Activated CD4-positive, alpha-beta T cell treated with anti-CD3 and anti-CD28 coated beads for 36 hours (primary cell): ENCODE measurements around the gene GRIK1. TPM values are rescaled to one million over a fixed set of nuclear protein-coding genes. Genes with fewer than 3 reads are reported as not detected.
A peak's percentile ranks its signal among the peaks of the same experiment; 100 is the strongest.

Experiments used
- ATAC-seq: fragments of 200-7000 bp; cut with Tn5 transposase; one replicate; pipeline ENCODE4 v1.10.0; 2021; ENCODE audit warnings: mild to moderate bottlenecking, moderate library complexity
- CTCF ChIA-PET: fragments of 350-600 bp; sonication (Branson Sonifier 250); formaldehyde crosslinking; loops from one replicate; lab custom pipeline; 2021; ENCODE audit warnings: antibody characterized with exemption; lab: Charles Lee
- POLR2A ChIA-PET: fragments of 350-600 bp; sonication (Branson Sonifier 250); formaldehyde crosslinking; loops from one replicate; lab custom pipeline; 2021; ENCODE audit warnings: antibody characterized with exemption, inconsistent platforms; lab: Charles Lee
- DNase-seq: peaks from one replicate; pipeline ENCODE4 v3.0.0-alpha.2; 2020
- H3K27ac Mint-ChIP-seq: one replicate; pipeline ENCODE4 v1.8.0; 2021; ENCODE audit warnings: mixed read lengths
- H3K27me3 Mint-ChIP-seq: one replicate; pipeline ENCODE4 v1.8.0; 2021; ENCODE audit warnings: mixed read lengths
- H3K36me3 Mint-ChIP-seq: one replicate; pipeline ENCODE4 v1.8.0; 2021; ENCODE audit warnings: low read depth, mixed read lengths
- H3K4me1 Mint-ChIP-seq: one replicate; pipeline ENCODE4 v1.8.0; 2021; ENCODE audit warnings: mixed read lengths
- H3K4me3 Mint-ChIP-seq: one replicate; pipeline ENCODE4 v1.8.0; 2021; ENCODE audit warnings: mild to moderate bottlenecking, moderate library complexity, mixed read lengths
- H3K9me3 Mint-ChIP-seq: one replicate; pipeline ENCODE4 v1.8.0; 2021; ENCODE audit warnings: low read depth, mixed read lengths
- intact Hi-C, 2 experiments: fragments of 100-400 bp; cut with DNase I in 1 of 2; cut with micrococcal nuclease in 1 of 2; formaldehyde crosslinking; loops; one replicate each; pipeline versions ENCODE4 v1.14.2 to v1.15.1; 2022 to 2024; cut with DNase I, micrococcal nuclease
- total RNA-seq, 2 experiments: library from RNA; stranded (reverse); gene quantifications; one replicate each; pipeline ENCODE4 v1.2.3, GENCODE V29; 2021

GRIK1 gene
- total RNA-seq, 2 experiments from 2014 or later: not detected

DNA sequence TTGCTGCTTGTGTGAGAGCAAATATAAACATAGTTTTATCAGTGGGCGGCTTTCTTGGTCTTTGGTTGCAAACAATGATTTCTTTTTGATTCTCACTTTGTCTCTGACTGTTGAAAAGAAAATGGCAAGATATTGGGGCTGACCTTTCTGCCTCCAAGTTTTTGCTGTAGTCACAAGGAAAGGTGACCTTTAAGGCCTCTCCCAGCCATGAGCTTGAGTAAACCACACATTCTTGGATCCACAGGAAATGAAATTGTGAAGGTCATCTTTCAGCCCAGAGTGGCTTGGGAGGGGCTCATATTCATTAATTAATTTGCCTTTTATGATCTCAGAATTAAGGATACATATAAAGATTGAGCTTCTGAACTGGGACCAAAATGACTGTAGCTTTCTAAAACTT is 399.5 kb downstream of the GRIK1 start:
- intact Hi-C loops: no loop called here
- no peaks in the 10 kb centered on the region for H3K4me1 Mint-ChIP-seq
- H3K27ac Mint-ChIP-seq: no peak overlapping the region
- H3K4me3 Mint-ChIP-seq: no peak overlapping the region
- H3K27me3 Mint-ChIP-seq: no peaks in the 10 kb centered on the region
- peaks cover 9% of the 10 kb centered on the region for H3K36me3 Mint-ChIP-seq
- POLR2A ChIA-PET: no interaction called here
- CTCF ChIA-PET: interaction anchor here (0.6 kb wide), 1 partner anchor 13 kb away, joined by 3 read pairs; no protein-coding TSS in a partner anchor
- peaks cover 6% of the 10 kb centered on the region for H3K9me3 Mint-ChIP-seq
- no peak for DNase-seq
- no peak for ATAC-seq

DNA sequence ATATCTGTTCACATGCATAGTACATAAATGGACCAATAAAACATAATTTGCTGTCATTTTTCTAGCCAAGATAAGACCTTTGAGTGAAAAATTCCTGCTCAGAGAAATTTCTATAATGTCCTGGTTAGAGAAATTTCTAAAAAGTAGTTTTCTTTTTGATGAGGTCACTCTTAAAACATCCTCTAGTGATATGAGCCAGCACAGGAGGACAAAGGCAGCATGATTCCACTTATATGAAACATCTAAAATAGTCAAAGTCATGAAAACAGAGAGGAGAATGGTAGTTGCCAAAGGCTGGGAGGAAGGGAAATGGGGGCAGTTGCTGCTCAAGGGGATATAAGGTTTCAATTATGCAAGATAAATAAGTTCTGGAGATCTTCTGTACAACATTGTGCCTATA is 401.7 kb downstream of the GRIK1 start:
- no peaks in the 10 kb centered on the region for H3K27me3 Mint-ChIP-seq
- ChIA-PET POLR2A (no interaction called here), CTCF (no interaction called here)
- no peak overlapping the region for H3K4me3 Mint-ChIP-seq
- H3K9me3 Mint-ChIP-seq: peaks cover 6% of the 10 kb centered on the region
- ATAC-seq: no peak
- peaks cover 14% of the 10 kb centered on the region for H3K36me3 Mint-ChIP-seq
- intact Hi-C loops: no loop called here
- no peak for DNase-seq
- H3K4me1 Mint-ChIP-seq: no peaks in the 10 kb centered on the region
- H3K27ac Mint-ChIP-seq: no peak overlapping the region

GRCh38 chr21:29534448-29534847 is 405.3 kb downstream of the GRIK1 start:
- Mint-ChIP-seq H3K4me1 (no peaks in the 10 kb centered on the region), H3K36me3 (peaks cover 20% of the 10 kb centered on the region), H3K4me3 (no peak overlapping the region), H3K9me3 (peaks cover 6% of the 10 kb centered on the region), H3K27me3 (no peaks in the 10 kb centered on the region), H3K27ac (no peak overlapping the region)
- intact Hi-C loops: no loop called here
- DNase-seq (no peak), ATAC-seq (no peak)
- ChIA-PET CTCF (interaction anchor here (0.6 to 0.7 kb wide), 2 partner anchors 23 to 169 kb away, joined by 3 read pairs; no protein-coding TSS in a partner anchor), POLR2A (no interaction called here)

DNA sequence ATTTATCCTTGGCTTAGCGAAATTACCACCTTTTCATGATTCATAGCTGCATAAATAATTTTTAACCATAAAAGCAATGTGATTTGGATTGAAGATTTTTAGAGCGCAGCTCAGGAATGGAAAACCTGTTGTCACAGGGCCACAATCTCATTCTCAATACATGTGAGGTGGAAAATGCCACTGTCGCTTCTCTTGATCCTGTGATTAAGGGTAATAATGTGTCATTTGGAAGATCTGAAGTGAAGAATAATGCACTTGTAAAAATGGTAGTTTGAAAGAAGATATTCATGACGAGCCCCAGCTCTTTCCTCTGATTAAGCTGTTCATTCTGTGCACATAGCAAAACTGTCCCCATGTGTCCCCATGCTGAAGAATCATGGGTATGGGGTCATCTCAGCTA is 410.7 kb downstream of the GRIK1 start:
- Mint-ChIP-seq H3K9me3 (peaks cover 15% of the 10 kb centered on the region), H3K27me3 (no peaks in the 10 kb centered on the region), H3K4me1 (no peaks in the 10 kb centered on the region), H3K36me3 (peaks cover 25% of the 10 kb centered on the region), H3K27ac (no peak overlapping the region), H3K4me3 (no peak overlapping the region)
- DNase-seq (no peak), ATAC-seq (no peak)
- ChIA-PET POLR2A (no interaction called here), CTCF (interaction anchor here (0.6 to 0.7 kb wide), 2 partner anchors 8 to 20 kb away, joined by 3 read pairs; no protein-coding TSS in a partner anchor)
- intact Hi-C loops: no loop called here

DNA sequence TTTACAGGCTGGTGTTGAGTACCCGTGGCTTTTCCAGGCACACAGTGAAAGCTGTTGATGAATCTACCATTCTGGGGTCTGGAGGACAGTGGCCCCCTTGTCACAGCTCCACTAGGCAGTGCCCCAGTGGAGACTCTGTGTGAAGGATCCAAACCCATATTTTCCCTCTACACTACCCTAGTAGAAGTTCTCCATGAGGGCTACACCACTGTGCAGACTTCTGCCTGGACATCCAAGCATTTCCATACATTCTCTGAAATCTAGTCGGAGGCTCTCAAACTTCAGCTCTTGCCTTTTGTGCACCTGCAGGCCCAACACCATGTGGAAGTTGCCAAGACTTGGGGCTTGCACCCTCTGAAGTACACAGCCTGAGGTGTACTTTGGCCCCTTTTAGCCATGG is 413.3 kb downstream of the GRIK1 start:
- H3K27ac Mint-ChIP-seq: no peak overlapping the region

GRCh38 chr21:29524055-29524454 is 415.7 kb downstream of the GRIK1 start:
- no peak for DNase-seq

More for the DNA sequence above, 413.3 kb downstream of the GRIK1 start:
- Mint-ChIP-seq H3K9me3 (peaks cover 20% of the 10 kb centered on the region), H3K27me3 (no peaks in the 10 kb centered on the region), H3K4me1 (no peaks in the 10 kb centered on the region), H3K4me3 (no peak overlapping the region), H3K36me3 (peaks cover 27% of the 10 kb centered on the region)
- ChIA-PET CTCF (no interaction called here), POLR2A (no interaction called here)
- DNase-seq (peak; percentile 4), ATAC-seq (no peak)
- intact Hi-C loops: no loop called here

DNA sequence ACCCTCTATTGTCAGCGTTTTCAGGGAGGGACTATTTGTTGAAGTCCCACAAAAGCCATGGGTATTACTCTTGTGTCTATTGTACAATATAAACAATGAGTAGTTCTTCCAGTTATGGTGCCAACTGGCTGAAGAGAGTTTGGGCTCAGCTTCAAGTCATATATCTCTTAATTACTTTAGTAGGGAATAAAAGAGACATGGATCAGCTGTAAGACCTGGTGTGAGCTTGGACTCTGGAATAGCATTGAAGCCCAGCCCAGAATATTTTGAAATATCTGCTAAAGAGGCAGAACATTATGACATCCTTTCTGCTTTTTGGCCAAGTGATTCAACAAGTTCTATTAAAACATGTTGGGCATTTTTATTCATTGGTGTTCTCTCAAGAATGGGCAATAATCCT is 416.1 kb downstream of the GRIK1 start:
- DNase-seq (no peak), ATAC-seq (no peak)
- Mint-ChIP-seq H3K9me3 (peaks cover 21% of the 10 kb centered on the region), H3K36me3 (peaks cover 23% of the 10 kb centered on the region), H3K27ac (no peak overlapping the region), H3K27me3 (no peaks in the 10 kb centered on the region), H3K4me3 (no peak overlapping the region), H3K4me1 (no peaks in the 10 kb centered on the region)
- POLR2A ChIA-PET: no interaction called here
- intact Hi-C loops: no loop called here
- CTCF ChIA-PET: interaction anchor here (1.1 kb wide), 1 partner anchor 10 kb away, joined by 3 read pairs; no protein-coding TSS in a partner anchor

More at GRCh38 chr21:29524055-29524454, 415.7 kb downstream of the GRIK1 start:
- H3K27me3 Mint-ChIP-seq: no peaks in the 10 kb centered on the region
- H3K27ac Mint-ChIP-seq: no peak overlapping the region
- POLR2A ChIA-PET: no interaction called here
- CTCF ChIA-PET: interaction anchor here (1.1 kb wide), 1 partner anchor 10 kb away, joined by 3 read pairs; no protein-coding TSS in a partner anchor
- no peak overlapping the region for H3K4me3 Mint-ChIP-seq
- H3K4me1 Mint-ChIP-seq: no peaks in the 10 kb centered on the region
- no peak for ATAC-seq
- peaks cover 21% of the 10 kb centered on the region for H3K9me3 Mint-ChIP-seq
- intact Hi-C loops: no loop called here
- H3K36me3 Mint-ChIP-seq: peaks cover 23% of the 10 kb centered on the region

DNA sequence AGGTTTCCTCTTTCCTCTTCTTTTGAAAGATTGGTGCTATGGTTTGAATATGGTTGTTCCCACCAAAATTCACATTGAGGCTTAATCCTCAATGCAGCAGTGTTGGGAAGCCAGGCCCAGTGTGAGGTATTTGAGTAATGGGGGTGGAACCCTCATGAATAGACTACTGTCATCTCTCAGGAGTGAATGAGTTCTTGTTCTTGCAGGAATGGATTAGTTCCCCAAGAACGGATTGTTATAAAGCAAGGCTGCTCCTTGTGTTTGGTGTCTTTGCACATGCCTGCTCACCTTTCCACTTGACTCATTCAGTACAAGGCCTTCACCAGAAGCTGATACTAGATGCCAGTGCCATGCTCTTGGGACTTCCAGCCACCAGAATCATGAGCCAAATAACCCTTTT is 417.9 kb downstream of the GRIK1 start:
- intact Hi-C loops: no loop called here
- DNase-seq: no peak
- no peak for ATAC-seq
- Mint-ChIP-seq H3K4me1 (no peaks in the 10 kb centered on the region), H3K36me3 (peaks cover 21% of the 10 kb centered on the region), H3K27me3 (no peaks in the 10 kb centered on the region), H3K27ac (no peak overlapping the region), H3K4me3 (no peak overlapping the region), H3K9me3 (peaks cover 15% of the 10 kb centered on the region)
- CTCF ChIA-PET: no interaction called here
- POLR2A ChIA-PET: no interaction called here

DNA sequence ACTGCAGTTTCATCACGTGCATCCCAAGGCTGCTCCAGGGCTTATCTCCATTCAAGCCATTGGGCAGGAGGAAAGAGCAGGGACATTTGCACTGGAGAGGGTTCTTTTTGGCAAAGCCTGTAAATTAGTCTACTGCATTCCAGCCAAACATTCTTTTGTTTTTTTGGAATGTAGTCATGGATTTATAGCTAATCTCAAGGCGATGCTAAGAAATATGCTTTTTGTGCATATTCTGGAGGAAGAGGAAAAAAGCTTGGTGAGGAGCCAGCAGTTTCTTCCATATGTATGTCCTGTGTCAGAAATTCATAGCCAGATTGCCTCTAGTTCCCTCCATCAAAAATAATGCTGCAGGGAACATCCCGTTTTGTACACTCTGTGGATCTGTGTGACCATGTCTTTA is 419.6 kb downstream of the GRIK1 start:
- Mint-ChIP-seq H3K9me3 (peaks cover 11% of the 10 kb centered on the region), H3K27me3 (no peaks in the 10 kb centered on the region), H3K4me3 (no peak overlapping the region), H3K36me3 (peaks cover 20% of the 10 kb centered on the region), H3K27ac (no peak overlapping the region), H3K4me1 (no peaks in the 10 kb centered on the region)
- no peak for DNase-seq
- intact Hi-C loops: no loop called here
- ChIA-PET POLR2A (no interaction called here), CTCF (no interaction called here)
- no peak for ATAC-seq

DNA sequence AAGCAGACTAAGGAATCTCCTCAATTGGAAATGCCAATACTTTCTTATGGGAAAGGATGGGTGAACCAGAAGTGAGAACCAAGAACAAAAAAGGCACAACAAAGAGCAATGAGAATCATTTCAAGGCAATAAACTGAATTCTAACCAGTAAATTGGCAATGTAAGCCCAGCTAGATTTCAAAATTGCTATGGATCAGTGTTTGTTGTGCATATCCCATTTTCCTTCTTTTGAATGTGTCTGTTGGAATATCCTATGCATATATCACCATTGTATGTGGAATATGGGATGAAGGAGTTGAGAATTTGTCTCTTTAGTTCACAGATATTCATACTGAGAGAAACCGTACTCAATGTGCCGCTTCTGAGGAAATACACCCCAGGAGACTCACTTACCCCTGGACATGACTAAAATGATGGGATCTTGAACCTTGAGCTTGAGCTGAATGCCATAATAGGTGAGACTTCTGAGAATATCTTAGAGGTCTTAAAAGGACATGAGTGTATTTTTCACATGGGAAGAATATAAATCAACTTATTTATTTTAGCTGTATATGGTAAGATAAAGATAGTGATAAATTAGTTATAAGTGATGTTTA is 425.0 kb downstream of the GRIK1 start:
- CTCF ChIA-PET: interaction anchor here (1.5 kb wide), 1 partner anchor 9 kb away, joined by 3 read pairs; no protein-coding TSS in a partner anchor
- intact Hi-C loops: no loop called here
- POLR2A ChIA-PET: no interaction called here

GRCh38 chr21:29513535-29513934 is 426.3 kb downstream of the GRIK1 start:
- Mint-ChIP-seq H3K9me3 (peaks cover 16% of the 10 kb centered on the region), H3K4me3 (no peak overlapping the region), H3K4me1 (no peaks in the 10 kb centered on the region), H3K27me3 (no peaks in the 10 kb centered on the region), H3K36me3 (peaks cover 26% of the 10 kb centered on the region), H3K27ac (no peak overlapping the region)
- DNase-seq: no peak
- ATAC-seq: no peak
- CTCF ChIA-PET: interaction anchor here (0.6 to 1.5 kb wide), 3 partner anchors 10 to 127 kb away, joined by 3 to 4 read pairs (median 4); no protein-coding TSS in a partner anchor
- intact Hi-C loops: no loop called here
- POLR2A ChIA-PET: no interaction called here

More for the DNA sequence above, 425.0 kb downstream of the GRIK1 start:
- Mint-ChIP-seq H3K4me1 (no peaks in the 10 kb centered on the region), H3K27ac (no peak overlapping the region), H3K36me3 (peaks cover 26% of the 10 kb centered on the region), H3K27me3 (no peaks in the 10 kb centered on the region), H3K4me3 (no peak overlapping the region), H3K9me3 (peaks cover 16% of the 10 kb centered on the region)
- ATAC-seq: no peak
- no peak for DNase-seq

DNA sequence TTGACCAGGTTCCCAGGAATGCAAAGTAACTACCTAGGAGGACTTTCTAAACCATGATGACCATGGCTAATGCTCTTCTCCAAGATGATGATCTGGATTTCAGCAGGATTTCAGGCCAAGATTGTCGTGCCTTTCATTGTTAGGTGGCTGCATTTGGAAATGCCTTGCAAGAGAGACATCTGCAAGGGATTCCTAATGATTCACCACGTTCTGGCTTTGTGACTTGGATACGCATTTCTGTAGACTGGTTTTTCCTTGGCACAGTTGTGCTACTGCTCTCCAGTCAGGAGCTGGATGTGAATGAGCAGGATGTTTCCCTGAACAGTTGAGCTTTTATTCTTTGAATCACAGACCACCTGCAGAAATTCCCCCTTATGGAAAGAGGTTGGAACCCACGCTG is 428.7 kb downstream of the GRIK1 start:
- peaks cover 28% of the 10 kb centered on the region for H3K36me3 Mint-ChIP-seq
- no peak for ATAC-seq
- ChIA-PET POLR2A (no interaction called here), CTCF (interaction anchor here (0.6 to 0.7 kb wide), 2 partner anchors 23 to 29 kb away, joined by 3 to 4 read pairs; no protein-coding TSS in a partner anchor)
- no peak overlapping the region for H3K27ac Mint-ChIP-seq
- intact Hi-C loops: no loop called here
- H3K4me1 Mint-ChIP-seq: peaks cover 10% of the 10 kb centered on the region
- peaks cover 16% of the 10 kb centered on the region for H3K9me3 Mint-ChIP-seq
- no peak for DNase-seq
- H3K4me3 Mint-ChIP-seq: no peak overlapping the region
- no peaks in the 10 kb centered on the region for H3K27me3 Mint-ChIP-seq
